Osteocyte (in vitro differentiated cells): ENCODE measurements around the gene AGRN. TPM values are rescaled to one million over a fixed set of nuclear protein-coding genes. Genes with fewer than 3 reads are reported as not detected.

ENCODE experiments used
- DNase-seq: peaks from one replicate; pipeline ENCODE4 v3.0.0; 2021; ENCODE audit warnings: mixed read lengths; ENCODE audit not compliant: unreplicated experiment; ENCODE audit errors: extremely low spot score
- H3K27ac Mint-ChIP-seq: one replicate; pipeline ENCODE4 v1.8.0; 2021; ENCODE audit warnings: mild to moderate bottlenecking, mixed read lengths; ENCODE audit not compliant: unreplicated experiment
- H3K27me3 Mint-ChIP-seq: one replicate; pipeline ENCODE4 v1.8.0; 2021; ENCODE audit warnings: mixed read lengths; ENCODE audit not compliant: unreplicated experiment
- H3K36me3 Mint-ChIP-seq: one replicate; pipeline ENCODE4 v1.8.0; 2021; ENCODE audit warnings: mixed read lengths; ENCODE audit not compliant: unreplicated experiment
- H3K4me1 Mint-ChIP-seq: one replicate; pipeline ENCODE4 v1.8.0; 2021; ENCODE audit warnings: mixed read lengths; ENCODE audit not compliant: unreplicated experiment
- H3K4me3 Mint-ChIP-seq: one replicate; pipeline ENCODE4 v1.8.0; 2021; ENCODE audit warnings: mild to moderate bottlenecking, moderate library complexity, mixed read lengths; ENCODE audit not compliant: unreplicated experiment
- H3K9me3 Mint-ChIP-seq: one replicate; pipeline ENCODE4 v1.8.0; 2021; ENCODE audit warnings: mixed read lengths; ENCODE audit not compliant: unreplicated experiment
- CTCF ChIP-seq: fragments of 200-600 bp; sonication (generic); IDR thresholded peaks from 2 replicates; pipeline ENCODE4 v1.5.0; 2021; ENCODE audit warnings: antibody characterized with exemption, mild to moderate bottlenecking, moderate library complexity
- total RNA-seq: library from RNA; stranded (reverse); gene quantifications from 2 replicates; pipeline ENCODE4 v1.2.1, GENCODE V29; 2021

AGRN gene
- total RNA-seq, 1 donor from 2014 or later = 191 TPM

- Mint-ChIP-seq H3K27ac (no peak overlapping the region), H3K4me3 (no peak overlapping the region), H3K27me3 (no peaks in the 10 kb centered on the region), H3K36me3 (peaks cover 14% of the 10 kb centered on the region), H3K9me3 (no peaks in the 10 kb centered on the region), H3K4me1 (no peaks in the 10 kb centered on the region)
- no peak for DNase-seq
- TF ChIP-seq CTCF = no peak
Measured at GRCh38 chr1:1047963-1048362, 28.0 kb downstream of the AGRN start.

GRCh38 chr1:1048765-1049164 is 28.8 kb downstream of the AGRN start:
- DNase-seq = no peak
- no peak for TF ChIP-seq CTCF
- Mint-ChIP-seq H3K4me3 (no peak overlapping the region), H3K4me1 (no peaks in the 10 kb centered on the region), H3K9me3 (no peaks in the 10 kb centered on the region), H3K27ac (no peak overlapping the region), H3K36me3 (peaks cover 15% of the 10 kb centered on the region), H3K27me3 (no peaks in the 10 kb centered on the region)

GRCh38 chr1:1049318-1050165 is 29.6 kb downstream of the AGRN start:
- TF ChIP-seq CTCF = no peak
- Mint-ChIP-seq H3K36me3 (peaks cover 14% of the 10 kb centered on the region), H3K27me3 (no peaks in the 10 kb centered on the region), H3K9me3 (no peaks in the 10 kb centered on the region), H3K4me3 (no peak overlapping the region), H3K4me1 (no peaks in the 10 kb centered on the region), H3K27ac (no peak overlapping the region)
- DNase-seq = no peak

- Mint-ChIP-seq H3K4me1 (no peaks in the 10 kb centered on the region), H3K27me3 (no peaks in the 10 kb centered on the region), H3K9me3 (no peaks in the 10 kb centered on the region), H3K4me3 (no peak overlapping the region), H3K27ac (no peak overlapping the region), H3K36me3 (peaks cover 13% of the 10 kb centered on the region)
- no peak for DNase-seq
- TF ChIP-seq CTCF = no peak
Measured at GRCh38 chr1:1050577-1051052, 30.7 kb downstream of the AGRN start.

- Mint-ChIP-seq H3K4me1 (no peaks in the 10 kb centered on the region), H3K27me3 (no peaks in the 10 kb centered on the region), H3K27ac (no peak overlapping the region), H3K36me3 (peaks cover 14% of the 10 kb centered on the region), H3K4me3 (no peak overlapping the region), H3K9me3 (no peaks in the 10 kb centered on the region)
- TF ChIP-seq CTCF = no peak
- DNase-seq = no peak
Measured at GRCh38 chr1:1051127-1051810, 31.3 kb downstream of the AGRN start.
